Endothelial cell of umbilical vein (primary cell): ENCODE results near the gene FRA10AC1.

Experiments
- CTCF ChIP-seq, 2 donors: IDR thresholded peaks; 1 replicate in 1 of 2; 2 replicates in 1 of 2; pipeline ENCODE4 v1.5.1; 2011; ENCODE audit warnings: low read length in 2 of 2, mild to moderate bottlenecking in 2 of 2, moderate library complexity in 2 of 2, control low read depth in 1 of 2, inconsistent platforms in 1 of 2, low read depth in 1 of 2; ENCODE audit not compliant: insufficient read depth in 1 of 2; ENCODE audit errors: extremely low read depth in 1 of 2
- JUN ChIP-seq: IDR thresholded peaks from 2 replicates; pipeline ENCODE4 v1.6.1; 2011; ENCODE audit warnings: borderline replicate concordance, low read depth; ENCODE audit not compliant: insufficient read length, insufficient read depth
- MAX ChIP-seq: IDR thresholded peaks from 2 replicates; pipeline ENCODE4 v1.6.1; 2011; ENCODE audit not compliant: insufficient read depth, insufficient read length
- POLR2A ChIP-seq: IDR thresholded peaks from 2 replicates; pipeline ENCODE4 v1.6.1; 2012; ENCODE audit warnings: low read depth, mild to moderate bottlenecking, control low read depth, low read length

DNA sequence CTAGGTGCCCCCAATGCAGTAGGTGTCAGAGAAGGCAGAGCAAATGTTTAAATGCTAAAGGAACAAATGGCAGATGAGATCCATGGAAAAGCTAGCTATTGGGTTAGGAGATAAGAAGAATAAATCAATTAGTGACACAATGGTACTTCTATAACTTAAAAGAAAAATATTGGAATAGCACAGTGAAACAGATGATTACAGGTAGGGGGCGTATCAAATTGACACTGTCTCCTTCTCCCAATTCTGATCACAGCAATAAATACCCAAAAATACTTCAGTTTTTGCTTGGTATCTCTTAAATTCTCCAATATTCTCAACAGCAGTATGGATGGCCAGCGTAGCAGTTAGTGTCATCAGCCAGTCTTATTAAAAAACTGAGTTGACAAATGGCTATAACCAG lies 5.2 kb downstream of the FRA10AC1 start:
- TF ChIP-seq CTCF (IDR thresholded peaks at IDR 0.05; ENCODE audit: extremely low read depth in 1 of 2, insufficient read depth in 1 of 2, low read depth in 1 of 2, low read length in 2 of 2) (no peak), MAX (no peak), JUN (no peak), POLR2A (no peak)
